WTC11 (cell line): Measurements from ENCODE around the gene IL20RA.

Experiments used
- SP1 ChIP-seq: sonication (generic); formaldehyde crosslinking; conservative IDR thresholded peaks from 2 replicates; pipeline ENCODE4 v1.8.1; 2022; ENCODE audit warnings: missing genetic modification reagents
- TF ChIP-seq, protein P1 (sequence below): fragments of 200-600 bp; IDR thresholded peaks from 2 replicates; pipeline ENCODE4 v1.8.0; 2022; ENCODE audit warnings: antibody characterized with exemption

DNA sequence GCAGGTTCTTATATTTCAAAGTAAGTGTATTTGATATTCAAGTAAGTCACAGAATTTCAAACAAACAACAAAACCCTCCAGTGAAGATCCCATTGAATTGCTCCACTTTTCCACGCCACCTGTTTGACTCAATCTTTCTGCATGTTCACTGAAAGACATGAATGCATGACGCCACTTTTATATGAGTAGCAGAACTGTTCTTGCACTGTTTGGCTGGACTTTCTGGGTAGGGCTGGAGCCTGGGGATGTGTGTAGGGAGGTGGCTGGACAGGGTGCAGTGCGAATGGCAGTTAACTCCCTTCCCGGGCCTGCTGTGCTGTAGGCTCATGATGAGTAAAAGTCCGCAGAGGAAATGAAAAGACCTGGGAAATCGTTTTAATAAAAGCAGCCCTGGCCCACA, 39.7 kb downstream of the IL20RA start:
- TF ChIP-seq, protein P1, sequence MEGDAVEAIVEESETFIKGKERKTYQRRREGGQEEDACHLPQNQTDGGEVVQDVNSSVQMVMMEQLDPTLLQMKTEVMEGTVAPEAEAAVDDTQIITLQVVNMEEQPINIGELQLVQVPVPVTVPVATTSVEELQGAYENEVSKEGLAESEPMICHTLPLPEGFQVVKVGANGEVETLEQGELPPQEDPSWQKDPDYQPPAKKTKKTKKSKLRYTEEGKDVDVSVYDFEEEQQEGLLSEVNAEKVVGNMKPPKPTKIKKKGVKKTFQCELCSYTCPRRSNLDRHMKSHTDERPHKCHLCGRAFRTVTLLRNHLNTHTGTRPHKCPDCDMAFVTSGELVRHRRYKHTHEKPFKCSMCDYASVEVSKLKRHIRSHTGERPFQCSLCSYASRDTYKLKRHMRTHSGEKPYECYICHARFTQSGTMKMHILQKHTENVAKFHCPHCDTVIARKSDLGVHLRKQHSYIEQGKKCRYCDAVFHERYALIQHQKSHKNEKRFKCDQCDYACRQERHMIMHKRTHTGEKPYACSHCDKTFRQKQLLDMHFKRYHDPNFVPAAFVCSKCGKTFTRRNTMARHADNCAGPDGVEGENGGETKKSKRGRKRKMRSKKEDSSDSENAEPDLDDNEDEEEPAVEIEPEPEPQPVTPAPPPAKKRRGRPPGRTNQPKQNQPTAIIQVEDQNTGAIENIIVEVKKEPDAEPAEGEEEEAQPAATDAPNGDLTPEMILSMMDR, result no peak
- TF ChIP-seq SP1 (CRISPR knock-in tag), result no peak
